GM23248 (cell line): Measurements from ENCODE around the gene MILR1.

ENCODE experiments used
- EZH2 ChIP-seq: fragments of 200-600 bp; sonication (generic); IDR thresholded peaks from 2 replicates; pipeline ENCODE4 v1.6.1; 2018; ENCODE audit warnings: antibody characterized with exemption, mild to moderate bottlenecking; ENCODE audit not compliant: insufficient read depth, poor library complexity, severe bottlenecking
- EZH2phosphoT487 ChIP-seq: fragments of 200-600 bp; sonication (generic); IDR thresholded peaks from 2 replicates; pipeline ENCODE4 v1.6.1; 2018; ENCODE audit warnings: antibody characterized with exemption, moderate library complexity, mild to moderate bottlenecking, low read depth; ENCODE audit not compliant: insufficient read depth

DNA sequence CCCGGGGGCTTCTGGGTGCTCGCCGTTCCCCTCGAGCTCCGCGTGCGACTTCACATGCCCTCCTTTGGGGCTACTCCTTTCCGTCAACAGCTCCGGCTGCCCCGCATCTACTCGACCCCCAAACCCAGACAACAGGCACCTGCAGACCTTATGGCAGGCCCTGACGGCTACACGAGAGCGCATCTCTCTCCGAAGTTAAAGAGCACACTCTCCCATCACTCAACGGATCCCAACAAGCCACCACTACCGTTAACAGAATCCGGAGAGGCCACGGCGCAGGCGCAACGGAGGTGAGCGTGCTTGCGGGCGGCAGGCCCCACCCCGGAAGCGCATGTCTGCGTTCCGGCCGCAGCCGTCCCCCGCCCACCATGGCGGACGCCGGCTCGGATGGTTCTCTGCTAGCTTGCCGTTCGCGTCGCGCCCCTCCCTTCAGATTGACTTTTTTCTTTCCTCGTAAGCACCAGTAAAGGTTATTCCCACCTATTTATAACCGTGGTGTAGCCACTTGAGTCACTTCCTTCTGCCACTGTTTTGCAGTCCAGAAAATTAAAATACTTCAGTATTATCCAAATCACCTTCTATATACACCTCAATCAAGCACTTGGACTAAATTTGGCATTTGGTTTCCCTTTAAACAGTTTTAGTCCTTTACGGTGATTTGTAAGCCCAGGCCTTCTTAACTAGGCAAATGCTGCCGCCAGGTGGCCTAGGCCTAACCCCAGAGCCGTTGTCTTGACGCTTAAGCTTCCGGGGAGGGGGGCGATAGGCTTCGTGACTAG lies 48.1 kb downstream of the MILR1 start, which contains the start of gene POLG2:
- no peak for TF ChIP-seq EZH2phosphoT487
- no peak for TF ChIP-seq EZH2
